ENCODE measurements around the gene PGLYRP2. TPM values are rescaled to one million over a fixed set of nuclear protein-coding genes. Genes with fewer than 3 reads are reported as not detected.

Gene PGLYRP2
- total RNA-seq, 1 experiment from 2014 or later: not detected

DNA sequence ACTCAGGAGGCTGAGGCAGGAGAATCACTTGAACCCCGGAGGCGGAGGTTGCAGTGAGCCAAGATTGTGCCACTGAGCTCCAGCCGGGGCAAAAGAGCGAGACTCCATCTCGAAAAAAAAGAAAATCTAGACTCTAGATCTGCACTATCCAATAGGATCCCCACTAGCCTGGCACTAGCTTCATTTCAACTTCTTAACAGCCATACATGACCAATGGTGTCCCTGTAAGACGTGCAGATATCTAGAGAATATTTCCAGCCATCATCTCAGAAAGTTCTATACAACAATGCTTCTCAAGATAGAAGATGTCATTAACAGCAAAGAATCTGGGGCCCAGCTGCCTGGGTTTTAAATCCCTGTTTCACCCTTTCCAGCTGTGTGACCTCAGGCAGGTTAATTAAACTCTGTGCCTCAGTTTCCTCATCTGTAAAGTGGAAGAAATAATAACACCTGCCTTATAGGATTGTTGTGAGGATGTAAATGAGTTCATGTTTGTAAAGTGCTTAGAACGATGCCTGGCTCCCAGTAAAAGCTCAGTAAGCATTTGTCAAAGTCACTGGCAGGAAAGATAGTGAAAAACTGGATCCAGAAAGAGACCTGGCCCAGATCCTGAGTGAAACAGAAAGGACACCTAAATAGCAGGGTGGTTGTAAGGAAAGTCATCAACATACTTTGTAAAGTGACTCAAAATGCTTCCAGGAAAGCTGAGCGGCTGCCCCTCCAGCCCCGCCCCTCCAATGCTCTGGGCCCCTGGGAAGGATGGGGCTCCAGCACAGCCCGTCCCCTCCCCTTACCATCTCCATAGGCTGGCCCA lies 43.1 kb downstream of the PGLYRP2 start:
- H3K27me3 Mint-ChIP-seq (ENCODE audit: unreplicated experiment): no peaks in the 10 kb centered on the region
- H3K9me3 Mint-ChIP-seq (ENCODE audit: low read depth, unreplicated experiment): no peaks in the 10 kb centered on the region
- CTCF ChIA-PET: interaction anchor here (0.5 kb wide), 1 partner anchor 146 kb away, joined by 5 read pairs; no protein-coding TSS in a partner anchor
- intact Hi-C loops (cut with micrococcal nuclease; ENCODE audit: unreplicated experiment): no loop called here
- H3K36me3 Mint-ChIP-seq (ENCODE audit: insufficient read depth, unreplicated experiment): peaks cover 21% of the 10 kb centered on the region
- TF ChIP-seq CTCF (IDR thresholded peaks at IDR 0.05; ENCODE audit: unreplicated experiment): no peak
- BruUV-seq (replicated peaks): no TSS peak
- no peak overlapping the region for H3K27ac Mint-ChIP-seq (ENCODE audit: unreplicated experiment)
- H3K4me3 Mint-ChIP-seq (ENCODE audit: low read depth, unreplicated experiment): no peak overlapping the region
- DNase-seq: no peak
- peaks cover 15% of the 10 kb centered on the region for H3K4me1 Mint-ChIP-seq (ENCODE audit: low read depth, unreplicated experiment)

GRCh38 chr19:15433519-15434069 lies 45.7 kb downstream of the PGLYRP2 start:
- TF ChIP-seq CTCF (IDR thresholded peaks at IDR 0.05; ENCODE audit: unreplicated experiment): no peak
- CTCF ChIA-PET: interaction anchor here (0.7 to 1.6 kb wide), 3 partner anchors 14 to 122 kb away, joined by 3 to 8 read pairs (median 4); partner anchors contain the start of gene AKAP8L
- Mint-ChIP-seq H3K36me3 (ENCODE audit: insufficient read depth, unreplicated experiment) (peaks cover 22% of the 10 kb centered on the region), H3K9me3 (ENCODE audit: low read depth, unreplicated experiment) (no peaks in the 10 kb centered on the region), H3K27me3 (ENCODE audit: unreplicated experiment) (no peaks in the 10 kb centered on the region), H3K4me3 (ENCODE audit: low read depth, unreplicated experiment) (peak overlapping the region; percentile 84), H3K4me1 (ENCODE audit: low read depth, unreplicated experiment) (peaks cover 18% of the 10 kb centered on the region), H3K27ac (ENCODE audit: unreplicated experiment) (peak overlapping the region; percentile 58)
- no peak for DNase-seq
- no TSS peak for BruUV-seq (replicated peaks)
- intact Hi-C loops (cut with micrococcal nuclease; ENCODE audit: unreplicated experiment): no loop called here

- peak; percentile 91 for DNase-seq
- intact Hi-C loops (cut with micrococcal nuclease; ENCODE audit: unreplicated experiment): no loop called here
- TF ChIP-seq CTCF (IDR thresholded peaks at IDR 0.05; ENCODE audit: unreplicated experiment): no peak
- H3K9me3 Mint-ChIP-seq (ENCODE audit: low read depth, unreplicated experiment): no peaks in the 10 kb centered on the region
- H3K4me1 Mint-ChIP-seq (ENCODE audit: low read depth, unreplicated experiment): peaks cover 18% of the 10 kb centered on the region
- peak overlapping the region; percentile 84 for H3K4me3 Mint-ChIP-seq (ENCODE audit: low read depth, unreplicated experiment)
- peaks cover 22% of the 10 kb centered on the region for H3K36me3 Mint-ChIP-seq (ENCODE audit: insufficient read depth, unreplicated experiment)
- H3K27me3 Mint-ChIP-seq (ENCODE audit: unreplicated experiment): no peaks in the 10 kb centered on the region
- CTCF ChIA-PET: interaction anchor here (1.2 to 1.6 kb wide), 2 partner anchors 14 to 123 kb away, joined by 4 to 8 read pairs; partner anchors contain the start of gene AKAP8L
- H3K27ac Mint-ChIP-seq (ENCODE audit: unreplicated experiment): peak overlapping the region; percentile 58
- no TSS peak for BruUV-seq (replicated peaks)
These were observed 46.4 kb downstream of the PGLYRP2 start for GRCh38 chr19:15432629-15433518.

- no peak for DNase-seq
- H3K27ac Mint-ChIP-seq (ENCODE audit: unreplicated experiment): peak overlapping the region; percentile 91
- intact Hi-C loops (cut with micrococcal nuclease; ENCODE audit: unreplicated experiment): no loop called here
- no peak for TF ChIP-seq CTCF (IDR thresholded peaks at IDR 0.05; ENCODE audit: unreplicated experiment)
- no TSS peak for BruUV-seq (replicated peaks)
- H3K4me1 Mint-ChIP-seq (ENCODE audit: low read depth, unreplicated experiment): peaks cover 18% of the 10 kb centered on the region
- H3K4me3 Mint-ChIP-seq (ENCODE audit: low read depth, unreplicated experiment): peak overlapping the region; percentile 84
- H3K36me3 Mint-ChIP-seq (ENCODE audit: insufficient read depth, unreplicated experiment): peaks cover 26% of the 10 kb centered on the region
- H3K27me3 Mint-ChIP-seq (ENCODE audit: unreplicated experiment): no peaks in the 10 kb centered on the region
- H3K9me3 Mint-ChIP-seq (ENCODE audit: low read depth, unreplicated experiment): no peaks in the 10 kb centered on the region
- CTCF ChIA-PET: interaction anchor here (1.2 to 1.6 kb wide), 2 partner anchors 13 to 124 kb away, joined by 4 to 8 read pairs; partner anchors contain the start of gene AKAP8L
These were observed 47.2 kb downstream of the PGLYRP2 start for GRCh38 chr19:15432018-15432494.
